HCT116 (cell line): Measurements from ENCODE around the gene COMMD3. TPM values are rescaled to one million over a fixed set of nuclear protein-coding genes. Genes with fewer than 3 reads are reported as not detected.

Experiments used
- ATAC-seq: fragments of 200-7000 bp; cut with Tn5 transposase; 2 replicates; pipeline ENCODE4 v1.9.1; 2020; ENCODE audit warnings: mild to moderate bottlenecking, moderate library complexity
- BruUV-seq: library from RNA; stranded (reverse); fragments of 400-500 nt; replicated peaks from 2 replicates; lab custom pipeline; 2021; lab: Mats Ljungman, UMichigan
- CTCF ChIA-PET: fragments of 300-600 bp; sonication (Branson Sonifier 250); formaldehyde crosslinking; loops from one replicate; lab custom pipeline; 2021; ENCODE audit warnings: antibody characterized with exemption; lab: Charles Lee
- POLR2A ChIA-PET: fragments of 300-600, 350-600 bp; sonication (Branson Sonifier 250); formaldehyde crosslinking; loops from one replicate; lab custom pipeline; 2021; ENCODE audit warnings: antibody characterized with exemption; lab: Charles Lee
- RAD21 ChIA-PET, 2 experiments: fragments of 300-600 bp; sonication (Branson Sonifier 250); formaldehyde crosslinking; loops; one replicate each; lab custom pipeline; 2023; ENCODE audit warnings: low total read pairs in 2 of 2; ENCODE audit not compliant: uncharacterized antibody in 2 of 2, unreplicated experiment in 2 of 2, low non-redundant PET in 1 of 2; lab: Charles Lee
- DNase-seq: peaks from one replicate; pipeline ENCODE4 v3.0.0-alpha.2; 2010; ENCODE audit warnings: low read depth, low spot score
- H2AFZ ChIP-seq: fragments of 200-600 bp; shearing (Covaris generic), sonication (generic); 2 replicates; pipeline ENCODE4 v1.6.1; 2017; ENCODE audit warnings: low read depth, mixed run types, mixed read lengths, antibody characterized with exemption, low read length; ENCODE audit not compliant: poor library complexity, severe bottlenecking
- H3K27ac ChIP-seq: 2 replicates; pipeline ENCODE4 v1.5.1; 2012; ENCODE audit warnings: low read depth, low read length
- H3K27me3 ChIP-seq: fragments of 200-600 bp; sonication (generic); 2 replicates; pipeline ENCODE4 v1.6.1; 2016; ENCODE audit warnings: mixed run types, low read length, mixed read lengths; ENCODE audit not compliant: insufficient read depth
- H3K36me3 ChIP-seq, 2 experiments: fragments of 200-500 bp in 1 of 2; fragments of 200-600 bp in 1 of 2; sonication (Bioruptor generic) in 1 of 2; sonication (generic) in 1 of 2; 2 replicates each; pipeline versions ENCODE4 v1.5.1 to v1.6.1; 2014 to 2016; ENCODE audit warnings: low read length in 2 of 2, inconsistent platforms in 1 of 2, mixed read lengths in 1 of 2, mixed run types in 1 of 2; ENCODE audit not compliant: insufficient read depth in 2 of 2, control insufficient read depth in 1 of 2
- H3K4me1 ChIP-seq, 2 experiments: fragments of 200-600 bp in 1 of 2; sonication (generic) in 1 of 2; 2 replicates each; pipeline versions ENCODE4 v1.5.1 to v1.6.1; 2012 to 2017; ENCODE audit warnings: low read length in 2 of 2, inconsistent platforms in 1 of 2, mild to moderate bottlenecking in 1 of 2, mixed read lengths in 1 of 2, mixed run types in 1 of 2, moderate library complexity in 1 of 2; ENCODE audit not compliant: insufficient read depth in 2 of 2, control insufficient read depth in 1 of 2
- H3K4me2 ChIP-seq: fragments of 200-600 bp; sonication (generic); 2 replicates; pipeline ENCODE4 v1.6.1; 2017; ENCODE audit warnings: mixed run types, low read length, mixed read lengths
- H3K4me3 ChIP-seq, 2 experiments: fragments of 200-600 bp in 1 of 2; sonication (generic) in 1 of 2; replicated peaks in 1 of 2; 2 replicates each; pipeline ENCODE4 v1.5.1; 2011 to 2016; ENCODE audit warnings: low read length in 2 of 2, control low read depth in 1 of 2, low read depth in 1 of 2, mild to moderate bottlenecking in 1 of 2, mixed read lengths in 1 of 2, mixed run types in 1 of 2
- H3K79me2 ChIP-seq: fragments of 200-600 bp; sonication (generic); 2 replicates; pipeline ENCODE4 v1.6.1; 2017; ENCODE audit warnings: mild to moderate bottlenecking, mixed run types, low read length, moderate library complexity, mixed read lengths; ENCODE audit not compliant: insufficient read depth
- H3K9ac ChIP-seq: fragments of 200-600 bp; sonication (generic); 2 replicates; pipeline ENCODE4 v1.6.1; 2016; ENCODE audit warnings: low read length, mixed read lengths
- H3K9me2 ChIP-seq: fragments of 200-600 bp; sonication (generic), shearing (Covaris generic); 2 replicates; pipeline ENCODE4 v1.6.1; 2017; ENCODE audit warnings: mixed run types, mild to moderate bottlenecking, moderate library complexity; ENCODE audit not compliant: insufficient read depth
- H3K9me3 ChIP-seq, 2 experiments: fragments of 200-500 bp in 1 of 2; fragments of 200-600 bp in 1 of 2; sonication (Bioruptor generic) in 1 of 2; sonication (generic) in 1 of 2; 2 replicates each; pipeline ENCODE4 v1.6.1; 2014 to 2017; ENCODE audit warnings: low read length in 2 of 2, mixed read lengths in 2 of 2, inconsistent platforms in 1 of 2, low read depth in 1 of 2, mild to moderate bottlenecking in 1 of 2, mixed run types in 1 of 2, moderate library complexity in 1 of 2; ENCODE audit not compliant: control insufficient read depth in 1 of 2, insufficient read depth in 1 of 2
- H4K20me1 ChIP-seq: fragments of 200-600 bp; sonication (generic), shearing (Covaris generic); 2 replicates; pipeline ENCODE4 v1.6.1; 2017; ENCODE audit warnings: mixed run types, mild to moderate bottlenecking, moderate library complexity; ENCODE audit not compliant: insufficient read depth
- CTCF ChIP-seq, 3 experiments: fragments of 200-600 bp in 1 of 3; sonication (generic) in 1 of 3; IDR thresholded peaks in 2 of 3; conservative IDR thresholded peaks in 1 of 3; 2 replicates each; pipeline ENCODE4 v1.5.1; 2012 to 2017; ENCODE audit warnings: low read depth in 2 of 3, low read length in 2 of 3, antibody characterized with exemption in 1 of 3, borderline replicate concordance in 1 of 3, control low read depth in 1 of 3, mild to moderate bottlenecking in 1 of 3, mixed read lengths in 1 of 3, mixed run types in 1 of 3, moderate library complexity in 1 of 3; ENCODE audit not compliant: insufficient read depth in 1 of 3
- ELF1 ChIP-seq: IDR thresholded peaks from 2 replicates; pipeline ENCODE4 v1.6.1; 2012; ENCODE audit warnings: low read depth, borderline replicate concordance
- POLR2A ChIP-seq: IDR thresholded peaks from 2 replicates; pipeline ENCODE4 v1.7.0; 2011; ENCODE audit warnings: borderline replicate concordance; ENCODE audit not compliant: insufficient read depth, insufficient read length; ENCODE audit errors: extremely low read depth
- REST ChIP-seq: IDR thresholded peaks from 2 replicates; pipeline ENCODE4 v1.6.1; 2012; ENCODE audit warnings: low read depth
- intact Hi-C: fragments of 100-400 bp; cut with micrococcal nuclease; formaldehyde crosslinking; loops from 2 replicates; pipeline ENCODE4 v1.10.0; 2022
- total RNA-seq: library from RNA; stranded (reverse); gene quantifications from one replicate; pipeline ENCODE4 v1.2.1, GENCODE V29; 2021; ENCODE audit not compliant: unreplicated experiment

Gene COMMD3
- total RNA-seq, 1 experiment from 2014 or later = 43.0 TPM

GRCh38 chr10:22319980-22320558 lies 3.9 kb downstream of the COMMD3 start:
- H3K27me3 ChIP-seq = peaks cover 25% of the 10 kb centered on the region
- ATAC-seq = no peak
- intact Hi-C loops = loop anchor here (2.0 to 5.0 kb wide), 3 partner anchors 73 to 318 kb away; partner anchors contain the start of gene DNAJC1
- H3K79me2 ChIP-seq = peaks cover 47% of the 10 kb centered on the region
- no TSS peak for BruUV-seq
- peak overlapping the region; percentile 85 for H3K4me2 ChIP-seq
- ChIA-PET RAD21 (no interaction called here), POLR2A (no interaction called here), CTCF (interaction anchor here (0.8 kb wide), 1 partner anchor 20 kb away, joined by 3 read pairs; no protein-coding TSS in a partner anchor)
- peak overlapping the region; percentile 38 to 55 for H3K4me3 ChIP-seq
- no peaks in the 10 kb centered on the region for H3K9me3 ChIP-seq
- TF ChIP-seq POLR2A (peak; percentile 8), REST (no peak), CTCF (IDR thresholded peaks at IDR 0.05 in 2 of 3, conservative IDR thresholded peaks at IDR 0.05 in 1 of 3; ENCODE audit: borderline replicate concordance in 1 of 3, insufficient read depth in 1 of 3, low read depth in 2 of 3, low read length in 2 of 3) (no peak), ELF1 (no peak)
- H3K36me3 ChIP-seq = no peaks in the 10 kb centered on the region
- no peak for DNase-seq
- H3K9me2 ChIP-seq = no peaks in the 10 kb centered on the region
- peaks cover 11 to 57% of the 10 kb centered on the region in 2 experiments; a peak in 3 of 4 replicates for H3K4me1 ChIP-seq
- H3K9ac ChIP-seq = peak overlapping the region; percentile 57
- no peak overlapping the region for H2AFZ ChIP-seq
- H3K27ac ChIP-seq = peak overlapping the region; percentile 35; the same call in 1 of the 2 replicates
- peaks cover 20% of the 10 kb centered on the region; the same call in 1 of the 2 replicates for H4K20me1 ChIP-seq
